Neural cell (in vitro differentiated cells): Measurements from ENCODE around the gene RAB4B. TPM values are rescaled to one million over a fixed set of nuclear protein-coding genes. Genes with fewer than 3 reads are reported as not detected.

ENCODE experiments used
- H2AFZ ChIP-seq: fragments of 200-600, 300-800 bp; sonication (generic), shearing (Covaris generic); 2 replicates; pipeline ENCODE4 v1.6.0; 2014; ENCODE audit warnings: low read depth, mild to moderate bottlenecking, antibody characterized with exemption, low read length, moderate library complexity
- H3F3A ChIP-seq: fragments of 200-600 bp; shearing (Covaris generic); 2 replicates; pipeline ENCODE4 v1.6.1; 2016; ENCODE audit warnings: mild to moderate bottlenecking, moderate library complexity, mixed read lengths, antibody characterized with exemption, low read length; ENCODE audit not compliant: insufficient read depth, poor library complexity, severe bottlenecking
- H3K27ac ChIP-seq: fragments of 200-600, 300-800 bp; sonication (generic), shearing (Covaris generic); 2 replicates; pipeline ENCODE4 v1.5.1; 2014; ENCODE audit warnings: mild to moderate bottlenecking, low read length, moderate library complexity
- H3K27me3 ChIP-seq: fragments of 300-800, 200-600 bp; sonication (generic), shearing (Covaris generic); 2 replicates; pipeline ENCODE4 v1.6.0; 2014; ENCODE audit warnings: mild to moderate bottlenecking, low read depth, low read length, moderate library complexity; ENCODE audit not compliant: insufficient read depth
- H3K36me3 ChIP-seq: fragments of 300-800, 200-600 bp; sonication (generic), shearing (Covaris generic); 2 replicates; pipeline ENCODE4 v1.5.1; 2014; ENCODE audit warnings: mild to moderate bottlenecking, antibody characterized with exemption, low read length, moderate library complexity; ENCODE audit not compliant: insufficient read depth
- H3K4me2 ChIP-seq: fragments of 300-800, 200-600 bp; sonication (generic), shearing (Covaris generic); 2 replicates; pipeline ENCODE4 v1.6.0; 2014; ENCODE audit warnings: mild to moderate bottlenecking, low read length
- H3K4me3 ChIP-seq: fragments of 300-800, 200-600 bp; sonication (generic), shearing (Covaris generic); 2 replicates; pipeline ENCODE4 v1.5.1; 2014; ENCODE audit warnings: mild to moderate bottlenecking, low read length, moderate library complexity
- H3K79me2 ChIP-seq: fragments of 200-600 bp; shearing (Covaris generic); replicated peaks from 2 replicates; pipeline ENCODE4 v1.6.0; 2014; ENCODE audit warnings: mild to moderate bottlenecking, low read length, moderate library complexity; ENCODE audit not compliant: insufficient read depth
- H3K9ac ChIP-seq: fragments of 300-800, 200-600 bp; sonication (generic), shearing (Covaris generic); 2 replicates; pipeline ENCODE4 v1.6.1; 2016; ENCODE audit warnings: mild to moderate bottlenecking, low read length, mixed read lengths
- H3K9me2 ChIP-seq: fragments of 200-600 bp; shearing (Covaris generic); 2 replicates; pipeline ENCODE4 v1.6.1; 2016; ENCODE audit warnings: mild to moderate bottlenecking, low read length, mixed read lengths; ENCODE audit not compliant: insufficient read depth
- H3K9me3 ChIP-seq: fragments of 200-600, 300-800 bp; sonication (generic), shearing (Covaris generic); 2 replicates; pipeline ENCODE4 v1.6.1; 2016; ENCODE audit warnings: mild to moderate bottlenecking, mixed run types, low read length, moderate library complexity, mixed read lengths
- H4K20me1 ChIP-seq: fragments of 200-600 bp; shearing (Covaris generic); 2 replicates; pipeline ENCODE4 v1.6.1; 2016; ENCODE audit warnings: mild to moderate bottlenecking, mixed run types; ENCODE audit not compliant: insufficient read depth
- EP300 ChIP-seq: fragments of 450-650 bp; conservative IDR thresholded peaks from 2 replicates; pipeline ENCODE4 v1.6.1; 2014; ENCODE audit warnings: antibody characterized with exemption, mild to moderate bottlenecking, moderate library complexity; ENCODE audit not compliant: poor library complexity, severe bottlenecking
- EZH2 ChIP-seq: fragments of 200-600, 300-800 bp; shearing (Covaris generic), sonication (generic); IDR thresholded peaks from 2 replicates; pipeline ENCODE4 v1.6.1; 2014; ENCODE audit warnings: antibody characterized with exemption, low read length, borderline replicate concordance, mild to moderate bottlenecking; ENCODE audit not compliant: insufficient read depth, poor library complexity, severe bottlenecking
- MXI1 ChIP-seq: fragments of 450-650 bp; conservative IDR thresholded peaks from 2 replicates; pipeline ENCODE4 v1.6.1; 2014; ENCODE audit warnings: antibody characterized with exemption, mild to moderate bottlenecking; ENCODE audit not compliant: poor library complexity, severe bottlenecking
- POLR2AphosphoS5 ChIP-seq: IDR thresholded peaks from 2 replicates; pipeline ENCODE4 v1.6.1; 2012
- RAD21 ChIP-seq: fragments of 450-650 bp; conservative IDR thresholded peaks from 2 replicates; pipeline ENCODE4 v1.6.1; 2014; ENCODE audit warnings: antibody characterized with exemption, mild to moderate bottlenecking, moderate library complexity
- SMC3 ChIP-seq: fragments of 450-650 bp; conservative IDR thresholded peaks from 2 replicates; pipeline ENCODE4 v1.6.1; 2014; ENCODE audit warnings: antibody characterized with exemption, mild to moderate bottlenecking, moderate library complexity; ENCODE audit not compliant: poor library complexity
- TAF1 ChIP-seq: IDR thresholded peaks from 2 replicates; pipeline ENCODE4 v1.6.1; 2012; ENCODE audit warnings: low read depth
- polyA plus RNA-seq: library from polyadenylated mRNA; depleted of rRNA; stranded (reverse); fragments of >200 nt; gene quantifications from 2 replicates; pipeline ENCODE4 v1.2.3, GENCODE V29; 2014
- TF ChIP-seq, protein P1 (sequence below): IDR thresholded peaks from 2 replicates; pipeline ENCODE4 v1.6.1; 2012; ENCODE audit warnings: borderline replicate concordance
- TF ChIP-seq, protein P2 (sequence below): fragments of 450-650 bp; IDR thresholded peaks from 2 replicates; pipeline ENCODE4 v1.5.1; 2014; ENCODE audit warnings: antibody characterized with exemption, mild to moderate bottlenecking, moderate library complexity; ENCODE audit not compliant: poor library complexity, severe bottlenecking

The RAB4B gene
- polyA plus RNA-seq, 1 donor from 2014 or later: 66.0 TPM

DNA sequence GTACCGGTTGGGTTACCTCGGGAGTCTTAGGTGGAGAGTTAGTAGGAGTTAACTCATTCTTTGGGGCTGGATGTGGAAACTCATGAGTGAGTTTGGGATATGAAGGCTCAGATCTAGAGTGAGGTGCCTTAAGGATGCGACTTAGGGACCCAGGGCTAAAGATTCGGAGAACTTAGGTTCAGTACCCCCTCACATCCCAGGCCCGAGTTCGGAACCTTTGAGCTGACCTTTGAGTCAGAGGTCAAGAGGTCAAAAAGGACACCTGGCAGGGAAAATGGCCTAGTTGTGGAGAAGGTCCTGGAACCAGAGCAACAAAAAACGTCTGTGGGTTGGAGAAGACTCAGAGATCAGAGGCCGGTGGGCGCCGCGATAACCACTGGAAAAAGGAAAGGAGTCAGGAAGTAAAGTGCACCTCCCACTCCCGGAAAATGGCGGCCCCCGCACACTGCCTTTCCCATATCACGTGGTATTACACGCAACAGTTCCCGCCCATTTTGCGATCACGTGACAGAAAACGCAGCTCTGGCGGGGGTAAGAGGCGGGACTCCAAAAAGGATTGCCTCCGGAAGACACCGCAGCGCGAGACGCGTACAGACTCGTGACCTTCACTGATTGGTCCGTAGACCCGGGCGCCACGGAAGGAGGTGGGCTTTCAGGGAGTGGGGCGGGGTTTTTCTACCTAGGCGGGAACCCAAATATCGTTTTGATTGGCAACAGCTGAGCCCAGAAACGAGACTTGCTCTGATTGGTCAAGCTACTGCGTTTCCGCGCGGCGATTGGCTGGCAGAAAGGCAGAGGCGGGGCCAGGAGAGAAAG is 27.8 kb upstream of the RAB4B start, which contains the start of gene ACTMAP:
ACTMAP (minus strand) TSS at position 420 of the 816 bp plus-strand sequence. CDS start 674 bp downstream, outside the sequence.
- Histone ChIP-seq H3K9me3 (no peaks in the 10 kb centered on the region), H3K27ac (peak within 1 kb of the TSS; percentile 80), H3K9ac (peak within 1 kb of the TSS; percentile 76), H3F3A (no peaks in the 10 kb centered on the region), H4K20me1 (no peaks in the 10 kb centered on the region), H3K4me2 (peak within 1 kb of the TSS; percentile 90), H3K4me3 (peak within 1 kb of the TSS; percentile 81), H3K79me2 (peaks cover 38% of the 10 kb centered on the region), H3K27me3 (no peaks in the 10 kb centered on the region), H3K9me2 (no peaks in the 10 kb centered on the region), H2AFZ (peak within 1 kb of the TSS; percentile 92), H3K36me3 (no peaks in the 10 kb centered on the region)
- TF ChIP-seq EP300 (peak; percentile 22), SMC3 (peak; percentile 37), RAD21 (peak; percentile 14), POLR2AphosphoS5 (peak; percentile 75), TAF1 (peak; percentile 59), MXI1 (peak; percentile 12), EZH2 (no peak)
- TF ChIP-seq, protein P1, sequence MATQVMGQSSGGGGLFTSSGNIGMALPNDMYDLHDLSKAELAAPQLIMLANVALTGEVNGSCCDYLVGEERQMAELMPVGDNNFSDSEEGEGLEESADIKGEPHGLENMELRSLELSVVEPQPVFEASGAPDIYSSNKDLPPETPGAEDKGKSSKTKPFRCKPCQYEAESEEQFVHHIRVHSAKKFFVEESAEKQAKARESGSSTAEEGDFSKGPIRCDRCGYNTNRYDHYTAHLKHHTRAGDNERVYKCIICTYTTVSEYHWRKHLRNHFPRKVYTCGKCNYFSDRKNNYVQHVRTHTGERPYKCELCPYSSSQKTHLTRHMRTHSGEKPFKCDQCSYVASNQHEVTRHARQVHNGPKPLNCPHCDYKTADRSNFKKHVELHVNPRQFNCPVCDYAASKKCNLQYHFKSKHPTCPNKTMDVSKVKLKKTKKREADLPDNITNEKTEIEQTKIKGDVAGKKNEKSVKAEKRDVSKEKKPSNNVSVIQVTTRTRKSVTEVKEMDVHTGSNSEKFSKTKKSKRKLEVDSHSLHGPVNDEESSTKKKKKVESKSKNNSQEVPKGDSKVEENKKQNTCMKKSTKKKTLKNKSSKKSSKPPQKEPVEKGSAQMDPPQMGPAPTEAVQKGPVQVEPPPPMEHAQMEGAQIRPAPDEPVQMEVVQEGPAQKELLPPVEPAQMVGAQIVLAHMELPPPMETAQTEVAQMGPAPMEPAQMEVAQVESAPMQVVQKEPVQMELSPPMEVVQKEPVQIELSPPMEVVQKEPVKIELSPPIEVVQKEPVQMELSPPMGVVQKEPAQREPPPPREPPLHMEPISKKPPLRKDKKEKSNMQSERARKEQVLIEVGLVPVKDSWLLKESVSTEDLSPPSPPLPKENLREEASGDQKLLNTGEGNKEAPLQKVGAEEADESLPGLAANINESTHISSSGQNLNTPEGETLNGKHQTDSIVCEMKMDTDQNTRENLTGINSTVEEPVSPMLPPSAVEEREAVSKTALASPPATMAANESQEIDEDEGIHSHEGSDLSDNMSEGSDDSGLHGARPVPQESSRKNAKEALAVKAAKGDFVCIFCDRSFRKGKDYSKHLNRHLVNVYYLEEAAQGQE: peak; percentile 8
- TF ChIP-seq, protein P2, sequence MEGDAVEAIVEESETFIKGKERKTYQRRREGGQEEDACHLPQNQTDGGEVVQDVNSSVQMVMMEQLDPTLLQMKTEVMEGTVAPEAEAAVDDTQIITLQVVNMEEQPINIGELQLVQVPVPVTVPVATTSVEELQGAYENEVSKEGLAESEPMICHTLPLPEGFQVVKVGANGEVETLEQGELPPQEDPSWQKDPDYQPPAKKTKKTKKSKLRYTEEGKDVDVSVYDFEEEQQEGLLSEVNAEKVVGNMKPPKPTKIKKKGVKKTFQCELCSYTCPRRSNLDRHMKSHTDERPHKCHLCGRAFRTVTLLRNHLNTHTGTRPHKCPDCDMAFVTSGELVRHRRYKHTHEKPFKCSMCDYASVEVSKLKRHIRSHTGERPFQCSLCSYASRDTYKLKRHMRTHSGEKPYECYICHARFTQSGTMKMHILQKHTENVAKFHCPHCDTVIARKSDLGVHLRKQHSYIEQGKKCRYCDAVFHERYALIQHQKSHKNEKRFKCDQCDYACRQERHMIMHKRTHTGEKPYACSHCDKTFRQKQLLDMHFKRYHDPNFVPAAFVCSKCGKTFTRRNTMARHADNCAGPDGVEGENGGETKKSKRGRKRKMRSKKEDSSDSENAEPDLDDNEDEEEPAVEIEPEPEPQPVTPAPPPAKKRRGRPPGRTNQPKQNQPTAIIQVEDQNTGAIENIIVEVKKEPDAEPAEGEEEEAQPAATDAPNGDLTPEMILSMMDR: no peak

DNA sequence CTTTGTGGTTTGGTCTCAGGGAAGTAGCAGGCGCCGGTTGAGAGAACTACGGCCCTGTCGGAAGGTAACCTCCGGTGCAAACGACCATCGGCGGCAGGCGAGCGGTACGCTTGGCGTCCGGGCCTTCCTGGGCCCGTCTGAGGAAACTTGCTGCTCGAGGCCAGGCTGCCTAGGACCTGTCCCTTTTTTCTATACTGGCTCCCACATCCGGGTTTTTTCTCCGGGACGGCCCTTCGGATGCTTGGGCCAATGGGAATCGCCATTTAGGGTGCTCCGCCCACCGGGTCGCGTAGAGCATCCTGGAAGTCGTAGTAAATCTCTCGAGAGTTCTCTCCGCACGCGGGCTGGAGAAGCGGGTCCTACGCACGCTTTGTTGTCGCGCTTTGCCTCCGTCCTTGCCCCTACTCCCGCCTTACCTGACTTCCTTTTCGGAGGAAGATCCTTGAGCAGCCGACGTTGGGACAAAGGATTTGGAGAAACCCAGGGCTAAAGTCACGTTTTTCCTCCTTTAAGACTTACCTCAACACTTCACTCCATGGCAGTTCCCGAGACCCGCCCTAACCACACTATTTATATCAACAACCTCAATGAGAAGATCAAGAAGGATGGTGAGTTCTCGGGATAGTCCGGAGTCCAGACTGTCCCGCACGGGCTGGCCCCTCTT is 27.0 kb upstream of the RAB4B start, which contains the start of gene SNRPA:
SNRPA (plus strand) TSS at position 330 of the 664 bp plus-strand sequence; CDS start at position 536, 206 bp downstream.
- H3K4me3 ChIP-seq: peak within 1 kb of the TSS; percentile 81
- no peaks in the 10 kb centered on the region for H3F3A ChIP-seq
- H3K27me3 ChIP-seq: no peaks in the 10 kb centered on the region
- H3K36me3 ChIP-seq: no peaks in the 10 kb centered on the region
- H3K9me2 ChIP-seq: no peaks in the 10 kb centered on the region
- peak within 1 kb of the TSS; percentile 76 for H3K9ac ChIP-seq
- no peaks in the 10 kb centered on the region for H4K20me1 ChIP-seq
- peaks cover 45% of the 10 kb centered on the region for H3K79me2 ChIP-seq
- no peaks in the 10 kb centered on the region for H3K9me3 ChIP-seq
- peak within 1 kb of the TSS; percentile 92 for H2AFZ ChIP-seq
- H3K4me2 ChIP-seq: peak within 1 kb of the TSS; percentile 90
- H3K27ac ChIP-seq: peak within 1 kb of the TSS; percentile 80
- TF ChIP-seq, protein P1: no peak
- peak; percentile 37 for TF ChIP-seq SMC3
- TF ChIP-seq MXI1: peak; percentile 97
- no peak for TF ChIP-seq EP300
- TF ChIP-seq POLR2AphosphoS5: peak; percentile 74
- TF ChIP-seq RAD21: peak; percentile 26
- TF ChIP-seq TAF1: no peak
